ENCODE measurements around the gene SOX11.
"Not testable (repeated sequence)": the region's sequence is repeated elsewhere in the genome, so short reads cannot be mapped to it uniquely, and the experiment has no call there.

Gene SOX11

DNA sequence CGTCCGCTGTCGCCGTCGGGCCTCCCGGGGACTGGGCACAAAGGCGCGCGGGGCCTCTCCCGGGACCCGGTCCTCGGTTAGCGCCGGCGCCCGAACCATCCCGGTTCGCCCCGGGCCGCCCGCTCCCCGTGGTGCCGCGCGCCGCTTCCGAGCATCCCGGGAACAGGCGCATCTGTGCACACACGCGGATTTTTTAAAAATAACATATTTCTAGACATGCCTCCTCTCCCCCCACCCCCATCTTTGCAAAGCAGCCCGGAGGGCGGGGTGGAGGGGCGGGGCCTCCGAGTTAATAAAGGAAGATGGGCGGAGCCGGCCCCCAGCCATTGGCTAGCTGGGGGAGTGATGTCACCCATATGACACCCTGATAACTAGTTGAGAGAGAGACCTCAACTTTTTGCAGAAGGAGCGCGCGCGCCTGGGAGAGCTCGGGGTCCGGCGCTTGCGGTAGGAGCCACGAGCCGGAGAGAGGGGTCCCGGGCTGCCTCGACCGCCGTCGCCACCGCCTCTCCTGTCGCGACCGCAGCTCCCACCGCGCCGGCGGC, at the start of gene SOX11:
Gene SOX11 (plus strand): TSS at position 400 of the 545 bp plus-strand sequence. CDS start 338 bp downstream, outside the sequence.
- no peak for DNase-seq (ENCODE audit: low spot score)

GRCh38 chr2:5652734-5653133, 39.5 kb upstream of the SOX11 start:
- not testable (repeated sequence) for DNase-seq (ENCODE audit: low spot score)

- DNase-seq (ENCODE audit: low spot score) = not testable (repeated sequence)
Measured at GRCh38 chr2:5653756-5654155, 38.4 kb upstream of the SOX11 start.

GRCh38 chr2:5657231-5657630, 35.0 kb upstream of the SOX11 start:
- DNase-seq (ENCODE audit: low spot score) = no peak

DNA sequence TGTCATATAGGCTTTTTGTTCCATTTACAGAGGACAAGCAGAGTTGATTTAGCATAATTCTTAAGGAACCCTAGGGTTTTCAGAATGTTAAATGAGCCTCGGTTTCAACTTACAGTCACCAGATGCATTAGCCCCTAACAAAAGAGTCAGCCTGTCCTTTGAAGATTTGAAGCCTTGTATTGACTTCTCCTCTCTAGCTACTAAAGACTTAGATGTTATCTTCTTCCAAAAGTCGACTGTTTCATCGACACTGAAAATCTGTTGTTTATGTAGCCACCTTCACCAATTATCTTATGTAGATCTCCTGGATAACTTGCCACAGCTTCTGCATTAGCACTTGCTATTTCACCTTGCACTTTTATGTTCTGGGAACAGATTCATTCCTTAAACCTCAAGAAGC, 31.6 kb upstream of the SOX11 start:
- no peak for DNase-seq (ENCODE audit: low spot score)

- no peak for DNase-seq (ENCODE audit: low spot score)
Measured at GRCh38 chr2:5661362-5661761, 30.8 kb upstream of the SOX11 start.

DNA sequence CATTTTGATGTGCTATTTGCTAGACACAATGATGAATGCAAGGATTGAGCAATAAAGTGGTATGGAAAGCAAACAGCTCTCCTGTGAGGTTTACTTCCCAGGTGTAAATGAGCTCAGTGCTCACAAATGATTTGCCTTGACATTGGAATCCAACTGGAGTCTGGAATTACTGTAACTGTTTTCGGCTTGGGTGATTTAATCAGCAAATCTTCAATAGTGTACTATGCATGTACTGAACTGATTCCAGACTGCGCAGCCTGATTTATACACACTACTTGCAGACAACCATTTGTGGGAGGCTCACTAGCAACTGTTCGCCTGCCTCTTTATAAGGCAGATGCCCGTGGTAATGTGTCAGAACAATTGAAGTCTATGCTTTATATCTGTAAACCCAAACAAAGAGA, 27.9 kb upstream of the SOX11 start:
- no peak for DNase-seq (ENCODE audit: low spot score)

DNA sequence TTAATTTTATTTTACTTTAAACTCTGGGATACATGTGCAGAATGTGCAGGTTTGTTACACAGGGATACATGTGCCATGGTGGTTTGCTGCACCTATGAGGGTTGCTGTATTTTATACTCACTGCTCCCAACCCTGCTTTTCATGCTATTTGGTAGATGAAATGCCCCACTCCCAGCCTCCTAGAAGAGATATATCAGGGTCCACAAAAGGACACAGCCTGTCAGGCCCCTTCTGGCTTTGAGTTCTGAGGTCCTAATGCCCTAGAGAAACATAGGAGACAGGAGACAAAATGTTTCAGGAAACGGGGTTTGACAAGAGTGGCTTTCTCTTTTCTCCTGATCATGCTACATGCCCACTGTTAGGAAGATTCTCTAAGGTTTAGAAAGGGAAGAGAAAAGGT, 27.1 kb upstream of the SOX11 start:
- DNase-seq (ENCODE audit: low spot score) = no peak

GRCh38 chr2:5666798-5667197, 25.4 kb upstream of the SOX11 start:
- no peak for DNase-seq (ENCODE audit: low spot score)

DNA sequence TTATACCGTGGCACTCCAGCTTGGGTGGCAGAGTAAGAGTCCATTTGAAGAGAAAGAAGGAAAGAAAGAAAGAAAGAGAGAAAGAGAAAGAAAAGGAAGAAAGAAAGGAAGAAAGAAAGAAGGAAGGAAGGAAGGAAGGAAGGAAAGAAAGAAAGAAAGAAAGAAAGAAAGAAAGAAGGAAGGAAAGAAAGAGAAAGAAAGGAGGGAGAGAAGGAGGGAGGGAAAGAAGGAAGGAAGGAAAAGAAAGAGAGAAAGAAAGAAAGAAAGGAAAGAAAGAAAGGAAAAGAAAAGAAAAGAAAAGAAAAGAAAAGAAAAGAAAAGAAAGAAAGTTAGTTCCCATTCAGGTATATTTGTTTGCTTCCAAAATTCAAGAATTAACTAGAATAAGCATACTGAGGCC, 24.5 kb upstream of the SOX11 start:
- not testable (repeated sequence) for DNase-seq (ENCODE audit: low spot score)

DNA sequence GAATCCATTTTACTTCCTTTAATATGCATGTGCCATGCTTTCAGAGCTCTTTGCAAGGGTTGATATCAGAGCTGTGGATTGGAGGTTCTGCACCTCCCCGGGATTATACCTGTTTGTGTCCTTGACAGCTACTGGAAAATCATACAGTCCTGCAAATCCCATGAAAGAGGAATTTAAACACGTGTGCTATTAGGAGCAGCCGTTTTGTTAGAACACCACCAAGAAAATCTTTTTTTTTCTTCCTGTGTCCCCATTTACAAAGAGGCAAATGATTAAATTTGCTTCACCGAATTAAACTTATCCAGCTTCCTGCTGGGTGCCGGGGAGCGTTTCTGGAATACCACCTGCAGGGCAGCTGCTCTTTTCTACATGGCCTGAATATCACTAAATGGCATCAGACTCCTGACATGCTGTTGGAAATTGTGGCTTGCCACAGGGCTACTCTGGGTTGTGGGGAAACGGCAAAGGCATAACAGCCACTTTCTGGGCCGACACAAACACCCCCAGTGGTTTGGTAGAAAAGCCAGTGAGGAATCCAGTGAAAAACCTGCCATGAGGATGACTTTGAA, 23.4 kb upstream of the SOX11 start:
- no peak for DNase-seq (ENCODE audit: low spot score)

DNA sequence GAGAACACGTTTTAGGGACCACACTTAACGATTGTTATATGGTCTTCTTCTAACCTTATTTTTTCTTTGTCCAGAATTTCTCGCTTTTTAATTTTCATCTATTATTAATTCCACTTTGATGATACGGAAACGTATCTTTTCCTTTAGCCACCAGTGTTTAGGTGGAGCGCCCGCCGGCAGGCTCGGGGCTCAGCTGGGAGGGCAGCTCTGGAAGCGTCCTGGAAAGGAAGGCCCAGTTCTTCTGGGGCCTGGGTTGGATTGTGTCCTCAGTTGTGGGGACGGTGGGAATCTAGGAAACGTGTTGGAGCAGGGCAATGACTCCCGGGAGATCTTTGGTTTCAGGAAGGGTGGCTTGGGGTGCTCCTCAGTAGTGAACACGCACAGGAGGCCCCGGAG, 19.4 kb upstream of the SOX11 start:
- DNase-seq (ENCODE audit: low spot score) = no peak

DNA sequence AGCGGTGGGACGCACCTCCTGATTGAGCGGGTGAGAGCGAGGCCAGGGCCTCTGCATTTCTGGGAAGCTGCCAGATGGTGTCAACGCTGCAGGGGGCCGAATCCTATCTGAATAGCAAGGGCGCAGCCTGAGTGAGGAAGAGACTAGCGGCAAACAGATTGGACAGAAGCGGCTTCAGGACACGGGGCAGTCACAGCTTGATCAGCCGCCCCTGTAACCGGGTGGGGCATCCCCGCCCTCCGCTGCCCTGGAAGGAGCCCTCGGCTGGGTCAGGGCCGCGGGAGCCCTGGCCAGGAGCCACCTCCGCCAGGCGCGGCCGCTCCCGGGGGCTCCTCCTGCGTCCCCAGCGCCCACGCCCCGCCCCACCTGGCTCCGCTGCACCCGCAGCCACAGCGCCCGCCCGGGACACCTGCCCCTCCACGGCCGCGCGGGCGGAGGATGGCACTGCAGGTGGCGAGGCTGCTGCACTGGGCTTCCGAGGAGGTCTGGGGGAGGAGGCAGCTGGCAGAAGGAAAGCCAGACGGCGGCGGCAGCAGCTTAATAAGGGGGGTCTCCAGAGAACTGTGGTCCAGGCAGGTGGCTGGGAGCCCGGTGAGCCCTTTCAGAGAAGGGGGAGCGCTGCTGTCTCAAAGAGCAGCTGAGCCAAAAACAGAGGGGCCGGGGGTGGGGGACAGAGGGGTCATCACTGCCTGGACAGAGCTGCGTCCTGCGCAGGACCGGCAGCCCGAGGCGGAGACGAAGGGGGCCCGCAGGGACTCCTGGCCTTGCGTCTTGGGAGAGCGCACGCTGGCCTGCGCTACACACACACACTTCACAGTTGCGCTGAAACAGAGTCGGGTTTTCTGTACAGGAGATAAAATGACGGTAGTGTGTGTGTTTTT, 18.8 kb upstream of the SOX11 start:
- no peak for DNase-seq (ENCODE audit: low spot score)

GRCh38 chr2:5674026-5674340, 18.2 kb upstream of the SOX11 start:
- DNase-seq (ENCODE audit: low spot score) = no peak

- no peak for DNase-seq (ENCODE audit: low spot score)
Measured at GRCh38 chr2:5677133-5677532, 15.1 kb upstream of the SOX11 start.

GRCh38 chr2:5683471-5683870, 8.7 kb upstream of the SOX11 start:
- DNase-seq (ENCODE audit: low spot score) = no peak

DNA sequence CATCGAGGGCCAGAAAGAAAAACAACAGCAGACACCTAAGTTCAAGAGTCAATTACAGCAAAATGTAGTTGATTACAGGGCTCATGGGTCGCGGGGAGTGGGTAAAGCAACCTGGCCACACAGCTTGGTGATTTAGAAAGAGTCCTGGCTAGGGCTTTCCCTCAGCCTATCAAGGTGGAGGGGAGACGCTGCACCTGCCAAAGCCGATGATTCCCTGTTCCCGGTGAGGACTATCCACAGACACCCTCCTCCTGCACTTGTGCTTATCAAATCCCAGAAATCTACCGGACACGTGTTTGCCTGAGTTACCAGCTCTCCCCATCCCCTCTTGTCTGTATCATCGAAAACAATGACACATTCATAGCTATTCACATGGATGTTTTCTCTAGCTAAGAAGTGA, 7.0 kb upstream of the SOX11 start:
- DNase-seq (ENCODE audit: low spot score) = no peak

DNA sequence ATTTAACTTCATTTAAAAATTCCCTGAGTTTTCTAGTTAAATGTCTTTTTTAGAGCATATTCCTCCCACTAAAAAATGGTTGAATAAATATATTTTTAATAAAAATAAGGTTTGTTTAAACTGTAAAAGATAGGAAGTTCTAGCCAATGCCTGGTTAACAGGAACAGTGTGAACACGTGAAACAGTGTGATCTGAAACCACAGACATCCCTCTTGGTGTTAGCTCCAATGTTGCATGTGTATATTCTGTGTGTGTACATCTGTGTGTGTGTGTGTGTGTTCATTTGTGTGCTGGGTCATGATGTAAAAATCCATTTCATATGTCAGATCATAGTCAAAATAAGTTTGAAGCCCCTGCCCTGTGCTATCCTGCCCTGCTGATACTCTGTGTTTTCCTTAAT, 6.1 kb upstream of the SOX11 start:
- DNase-seq (ENCODE audit: low spot score) = no peak

DNA sequence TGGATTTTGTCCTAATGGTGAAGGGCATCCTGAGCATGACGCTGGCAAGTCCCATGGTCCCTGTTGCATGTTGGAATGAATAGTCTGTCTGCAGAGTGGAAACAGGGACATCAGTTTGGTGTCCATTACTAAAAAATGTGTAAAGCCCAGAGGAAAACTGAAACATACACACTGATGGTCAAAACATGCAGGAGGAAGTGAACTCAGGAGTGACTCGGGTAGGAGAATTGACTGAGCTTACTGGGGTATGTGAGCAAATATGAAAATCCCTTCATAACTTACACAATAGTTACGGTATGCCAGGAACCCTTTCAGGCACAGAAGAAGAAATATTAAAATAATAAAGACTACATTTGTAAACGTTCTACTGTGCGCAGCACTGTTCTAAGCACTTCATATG, 5.6 kb upstream of the SOX11 start:
- DNase-seq (ENCODE audit: low spot score) = no peak

DNA sequence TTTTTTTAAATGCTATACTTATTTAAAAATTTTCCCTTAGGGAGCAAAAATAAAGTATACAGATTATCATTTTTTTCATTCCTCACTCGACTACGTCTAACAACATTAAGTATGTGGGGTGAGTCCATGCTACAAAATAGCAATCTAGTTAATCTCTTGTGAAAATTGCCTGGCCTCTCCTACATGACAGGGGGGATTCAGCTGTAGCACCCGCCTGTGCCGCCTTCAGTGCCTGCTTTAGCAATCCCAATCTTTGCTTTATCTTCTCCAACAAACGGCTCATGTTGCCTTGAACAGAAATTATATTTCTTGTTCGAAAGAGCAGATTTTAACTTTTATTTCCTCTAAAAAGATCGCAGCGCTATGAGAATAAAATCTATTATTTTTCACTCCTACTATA, 2.4 kb upstream of the SOX11 start:
- no peak for DNase-seq (ENCODE audit: low spot score)

DNA sequence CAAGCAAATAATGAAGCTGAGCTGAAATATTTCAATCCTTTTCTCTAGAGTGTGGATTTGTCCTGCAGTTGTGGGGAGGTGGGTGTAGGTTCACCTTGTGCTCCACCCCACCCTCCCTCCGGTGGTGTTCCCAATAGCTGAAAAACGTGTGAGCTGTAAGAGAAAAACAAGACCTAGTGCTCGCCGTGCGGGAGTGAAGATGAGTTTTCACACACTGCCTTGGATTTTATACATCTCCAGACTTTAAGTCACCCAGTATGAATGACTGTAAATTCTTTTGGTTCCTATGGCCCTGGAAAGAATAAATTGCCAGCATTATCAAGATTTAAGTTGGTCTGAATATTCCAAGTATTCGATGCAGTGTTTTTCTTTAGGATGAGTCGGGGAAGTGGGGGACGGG, 1.9 kb upstream of the SOX11 start:
- no peak for DNase-seq (ENCODE audit: low spot score)

DNA sequence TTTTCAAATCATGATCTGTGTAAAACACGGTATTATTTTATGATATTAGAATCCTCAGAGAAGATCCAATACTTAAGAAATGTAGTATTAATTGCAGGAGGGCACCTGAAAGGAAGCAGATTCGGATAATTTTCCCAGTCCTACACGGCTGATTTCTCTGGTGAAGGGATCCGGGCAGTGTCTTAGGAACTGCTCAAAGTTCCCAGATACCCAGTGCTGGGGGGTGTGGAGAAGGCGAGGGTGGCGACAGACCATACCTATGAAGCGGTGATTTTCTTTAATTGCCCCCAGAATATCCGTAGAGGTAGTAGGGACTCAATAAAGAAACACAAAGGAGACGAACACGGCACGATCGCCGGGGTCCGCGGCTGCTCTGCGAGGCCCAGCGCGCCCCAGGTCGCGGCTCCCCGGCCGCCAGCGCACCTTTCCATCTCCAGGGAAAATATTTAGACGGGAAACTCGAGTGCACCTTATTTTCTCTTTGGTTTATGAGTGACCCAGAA, 1.4 kb upstream of the SOX11 start:
- DNase-seq (ENCODE audit: low spot score) = no peak

- no peak for DNase-seq (ENCODE audit: low spot score)
Measured at GRCh38 chr2:5691221-5691984, 781 bp upstream of the SOX11 start.

Data from cerebellar cortex (tissue), 1 donor.